Measurements from ENCODE around the gene CFAP74. TPM values are rescaled to one million over a fixed set of nuclear protein-coding genes. Genes with fewer than 3 reads are reported as not detected.

The CFAP74 gene
- total and polyA plus RNA-seq, 2 of the 13 experiments (the other 11 are each of a cell fraction or from before 2014, with no cell fraction given) = 0.27 to 0.62 TPM

DNA sequence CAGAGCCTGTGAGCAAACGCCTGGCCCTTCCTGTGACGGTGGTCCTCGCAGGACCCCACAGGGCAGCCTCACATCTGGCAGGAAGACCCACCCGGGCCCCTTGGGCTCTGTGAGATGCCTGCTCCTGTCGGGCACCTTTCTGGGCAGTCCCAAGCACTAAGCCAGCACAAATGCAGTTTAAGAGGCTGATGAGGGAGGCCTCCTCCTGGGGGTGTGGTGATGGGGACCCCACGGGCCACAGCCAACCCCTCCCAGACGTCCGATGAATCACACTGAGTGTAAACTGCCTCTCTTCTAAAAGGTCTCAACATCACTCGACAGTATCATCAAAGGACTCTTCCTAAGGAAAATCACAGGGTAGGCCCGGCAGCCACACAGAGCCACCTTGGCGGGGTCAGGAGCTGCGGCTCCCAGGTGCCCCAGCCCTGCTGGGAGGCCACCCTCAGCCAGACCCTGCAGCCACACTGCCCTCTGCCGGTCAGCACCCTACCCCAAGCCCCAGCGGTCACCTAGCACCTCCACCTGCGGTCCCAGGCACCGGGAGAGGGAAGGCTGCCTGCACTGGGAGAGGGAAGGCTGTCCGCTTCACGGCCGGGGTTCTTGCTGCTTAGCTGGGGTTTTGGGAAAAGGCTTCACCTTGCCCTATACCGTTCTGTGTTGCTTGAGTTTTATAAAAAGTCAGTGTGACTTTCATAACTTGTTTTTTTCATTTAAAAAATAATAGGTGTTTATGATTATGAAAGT is 42.8 kb upstream of the CFAP74 start (continued):
- TF ChIP-seq KDM3A (CRISPR knock-in tag; IDR thresholded peaks at IDR 0.05; ENCODE audit: low read depth) = 0 out of 2 replicates have a peak, but pooled peaks have one; percentile 56
- TF ChIP-seq, protein P1, sequence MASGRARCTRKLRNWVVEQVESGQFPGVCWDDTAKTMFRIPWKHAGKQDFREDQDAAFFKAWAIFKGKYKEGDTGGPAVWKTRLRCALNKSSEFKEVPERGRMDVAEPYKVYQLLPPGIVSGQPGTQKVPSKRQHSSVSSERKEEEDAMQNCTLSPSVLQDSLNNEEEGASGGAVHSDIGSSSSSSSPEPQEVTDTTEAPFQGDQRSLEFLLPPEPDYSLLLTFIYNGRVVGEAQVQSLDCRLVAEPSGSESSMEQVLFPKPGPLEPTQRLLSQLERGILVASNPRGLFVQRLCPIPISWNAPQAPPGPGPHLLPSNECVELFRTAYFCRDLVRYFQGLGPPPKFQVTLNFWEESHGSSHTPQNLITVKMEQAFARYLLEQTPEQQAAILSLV (CRISPR knock-in tag; IDR thresholded peaks at IDR 0.05; ENCODE audit: borderline replicate concordance) = no peak
- TF ChIP-seq, protein P2, sequence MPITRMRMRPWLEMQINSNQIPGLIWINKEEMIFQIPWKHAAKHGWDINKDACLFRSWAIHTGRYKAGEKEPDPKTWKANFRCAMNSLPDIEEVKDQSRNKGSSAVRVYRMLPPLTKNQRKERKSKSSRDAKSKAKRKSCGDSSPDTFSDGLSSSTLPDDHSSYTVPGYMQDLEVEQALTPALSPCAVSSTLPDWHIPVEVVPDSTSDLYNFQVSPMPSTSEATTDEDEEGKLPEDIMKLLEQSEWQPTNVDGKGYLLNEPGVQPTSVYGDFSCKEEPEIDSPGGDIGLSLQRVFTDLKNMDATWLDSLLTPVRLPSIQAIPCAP (CRISPR knock-in tag; IDR thresholded peaks at IDR 0.05; ENCODE audit: low read depth) = no peak
- TF ChIP-seq ZNF75D (CRISPR knock-in tag; IDR thresholded peaks at IDR 0.05; ENCODE audit: borderline replicate concordance) = no peak
- no peak for TF ChIP-seq IKZF4 (CRISPR knock-in tag; IDR thresholded peaks at IDR 0.05; ENCODE audit: borderline replicate concordance, low read depth, not compliant biosample characterization)
- no peak for TF ChIP-seq ARNT2 (CRISPR knock-in tag; IDR thresholded peaks at IDR 0.05; ENCODE audit: low read depth)
- TF ChIP-seq MYC (CRISPR knock-in tag; IDR thresholded peaks at IDR 0.05; ENCODE audit: borderline replicate concordance) = no peak; the same call in 1 of the 2 replicates
- TF ChIP-seq SP5 (CRISPR knock-in tag; IDR thresholded peaks at IDR 0.05; ENCODE audit: borderline replicate concordance, low read depth) = no peak
- 0 out of 2 replicates have a peak, but pooled peaks have one; percentile 56 for TF ChIP-seq MIER3 (CRISPR knock-in tag; IDR thresholded peaks at IDR 0.05; ENCODE audit: borderline replicate concordance)
- TF ChIP-seq ZNF605 (CRISPR knock-in tag; IDR thresholded peaks at IDR 0.05) = no peak
- TF ChIP-seq, protein P3, sequence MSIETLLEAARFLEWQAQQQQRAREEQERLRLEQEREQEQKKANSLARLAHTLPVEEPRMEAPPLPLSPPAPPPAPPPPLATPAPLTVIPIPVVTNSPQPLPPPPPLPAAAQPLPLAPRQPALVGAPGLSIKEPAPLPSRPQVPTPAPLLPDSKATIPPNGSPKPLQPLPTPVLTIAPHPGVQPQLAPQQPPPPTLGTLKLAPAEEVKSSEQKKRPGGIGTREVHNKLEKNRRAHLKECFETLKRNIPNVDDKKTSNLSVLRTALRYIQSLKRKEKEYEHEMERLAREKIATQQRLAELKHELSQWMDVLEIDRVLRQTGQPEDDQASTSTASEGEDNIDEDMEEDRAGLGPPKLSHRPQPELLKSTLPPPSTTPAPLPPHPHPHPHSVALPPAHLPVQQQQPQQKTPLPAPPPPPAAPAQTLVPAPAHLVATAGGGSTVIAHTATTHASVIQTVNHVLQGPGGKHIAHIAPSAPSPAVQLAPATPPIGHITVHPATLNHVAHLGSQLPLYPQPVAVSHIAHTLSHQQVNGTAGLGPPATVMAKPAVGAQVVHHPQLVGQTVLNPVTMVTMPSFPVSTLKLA (IDR thresholded peaks at IDR 0.05) = no peak
- TF ChIP-seq MBNL3 (CRISPR knock-in tag; conservative IDR thresholded peaks at IDR 0.05) = no peak
- no peak for TF ChIP-seq TRIM22 (IDR thresholded peaks at IDR 0.05)
- peak; percentile 47; the same call in 1 of the 2 replicates for TF ChIP-seq REPIN1 (CRISPR knock-in tag; IDR thresholded peaks at IDR 0.05; ENCODE audit: borderline replicate concordance, low read depth)
- TF ChIP-seq, protein P4, sequence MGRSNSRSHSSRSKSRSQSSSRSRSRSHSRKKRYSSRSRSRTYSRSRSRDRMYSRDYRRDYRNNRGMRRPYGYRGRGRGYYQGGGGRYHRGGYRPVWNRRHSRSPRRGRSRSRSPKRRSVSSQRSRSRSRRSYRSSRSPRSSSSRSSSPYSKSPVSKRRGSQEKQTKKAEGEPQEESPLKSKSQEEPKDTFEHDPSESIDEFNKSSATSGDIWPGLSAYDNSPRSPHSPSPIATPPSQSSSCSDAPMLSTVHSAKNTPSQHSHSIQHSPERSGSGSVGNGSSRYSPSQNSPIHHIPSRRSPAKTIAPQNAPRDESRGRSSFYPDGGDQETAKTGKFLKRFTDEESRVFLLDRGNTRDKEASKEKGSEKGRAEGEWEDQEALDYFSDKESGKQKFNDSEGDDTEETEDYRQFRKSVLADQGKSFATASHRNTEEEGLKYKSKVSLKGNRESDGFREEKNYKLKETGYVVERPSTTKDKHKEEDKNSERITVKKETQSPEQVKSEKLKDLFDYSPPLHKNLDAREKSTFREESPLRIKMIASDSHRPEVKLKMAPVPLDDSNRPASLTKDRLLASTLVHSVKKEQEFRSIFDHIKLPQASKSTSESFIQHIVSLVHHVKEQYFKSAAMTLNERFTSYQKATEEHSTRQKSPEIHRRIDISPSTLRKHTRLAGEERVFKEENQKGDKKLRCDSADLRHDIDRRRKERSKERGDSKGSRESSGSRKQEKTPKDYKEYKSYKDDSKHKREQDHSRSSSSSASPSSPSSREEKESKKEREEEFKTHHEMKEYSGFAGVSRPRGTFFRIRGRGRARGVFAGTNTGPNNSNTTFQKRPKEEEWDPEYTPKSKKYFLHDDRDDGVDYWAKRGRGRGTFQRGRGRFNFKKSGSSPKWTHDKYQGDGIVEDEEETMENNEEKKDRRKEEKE (IDR thresholded peaks at IDR 0.05) = no peak
- no peak for TF ChIP-seq SP1 (IDR thresholded peaks at IDR 0.05)
- peak; percentile 40; the same call in 1 of the 2 replicates for TF ChIP-seq SP1 (CRISPR knock-in tag; IDR thresholded peaks at IDR 0.05)
- TF ChIP-seq HES4 (CRISPR knock-in tag; IDR thresholded peaks at IDR 0.05; ENCODE audit: borderline replicate concordance) = no peak
- TF ChIP-seq RELA (CRISPR knock-in tag; IDR thresholded peaks at IDR 0.05) = no peak
- TF ChIP-seq ZFP41 (CRISPR knock-in tag; IDR thresholded peaks at IDR 0.05; ENCODE audit: borderline replicate concordance) = no peak
- no peak for TF ChIP-seq TP53 (CRISPR knock-in tag; conservative IDR thresholded peaks at IDR 0.05)
- no peak for TF ChIP-seq ZNF101 (CRISPR knock-in tag; IDR thresholded peaks at IDR 0.05; ENCODE audit: borderline replicate concordance, low read depth)
- TF ChIP-seq NR3C1 (CRISPR knock-in tag; IDR thresholded peaks at IDR 0.05) = no peak

Data from HepG2 (cell line).